HG03354 (cell line): ENCODE results near the gene PROX1.
"Not testable (repeated sequence)": the region's sequence is repeated elsewhere in the genome, so short reads cannot be mapped to it uniquely, and the experiment has no call there.

Source experiments
- ATAC-seq: cut with Tn5 transposase; IDR thresholded peaks from one replicate; pipeline ENCODE4 v1.9.1; 2021; ENCODE audit warnings: mild to moderate bottlenecking; ENCODE audit not compliant: unreplicated experiment, poor library complexity, severe bottlenecking

PROX1 gene

DNA sequence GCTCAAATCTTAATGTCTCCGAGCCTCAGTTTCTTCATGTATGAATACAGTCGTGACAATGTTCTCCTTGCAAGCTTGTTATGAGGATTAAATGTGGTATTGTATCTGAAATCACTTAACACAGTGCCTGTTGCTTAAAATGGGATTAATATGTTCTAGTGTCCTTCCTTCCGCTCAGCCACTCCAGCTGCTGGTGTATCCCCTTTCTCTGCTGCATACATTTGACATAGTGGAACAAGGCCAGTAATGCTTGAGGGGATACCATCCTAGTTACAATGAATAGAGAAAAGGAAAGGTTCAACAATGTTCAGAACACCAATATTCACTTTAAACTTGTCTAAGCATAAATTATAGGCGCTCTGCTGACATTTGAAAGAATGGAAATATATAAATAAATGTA, 64.0 kb downstream of the PROX1 start:
- ATAC-seq, result no peak

DNA sequence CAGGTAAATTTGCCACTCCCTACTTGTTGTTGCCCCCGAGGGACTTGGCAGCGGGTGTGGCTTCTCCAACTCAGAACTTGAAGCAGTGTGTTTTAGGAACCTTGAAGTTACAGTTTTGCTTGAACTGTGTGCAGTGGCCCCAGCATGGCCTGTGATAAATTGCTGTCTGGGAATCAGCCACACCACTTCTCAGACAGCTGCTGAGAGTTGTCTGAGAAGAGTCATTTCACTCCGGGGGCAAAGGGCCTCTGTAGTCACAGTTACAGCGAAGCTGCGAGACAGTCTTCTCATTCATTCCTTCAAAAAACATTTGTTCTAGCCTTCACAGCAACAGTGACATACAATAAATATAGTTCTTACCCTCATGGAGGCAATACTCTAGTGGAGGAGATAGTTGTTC, 70.3 kb downstream of the PROX1 start:
- no peak for ATAC-seq

DNA sequence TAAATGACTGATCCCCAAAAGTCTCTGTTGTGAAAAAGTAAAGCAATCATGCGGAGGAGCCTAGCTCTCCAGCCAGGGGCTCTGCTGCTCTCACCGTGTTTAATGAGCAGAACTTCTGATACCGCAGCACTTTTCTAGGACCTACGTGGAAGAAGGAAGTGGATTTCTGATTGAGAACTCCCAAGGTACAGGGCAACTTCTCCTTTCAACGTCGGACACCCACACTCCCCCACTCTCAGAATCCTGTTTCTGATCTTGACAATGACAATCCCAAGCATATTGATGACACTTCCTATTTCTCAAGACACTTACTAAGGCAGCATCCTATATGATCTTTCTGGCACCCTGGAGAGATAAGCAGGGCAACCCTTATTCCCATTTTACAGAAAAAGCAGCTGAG, 78.4 kb downstream of the PROX1 start:
- no peak for ATAC-seq

DNA sequence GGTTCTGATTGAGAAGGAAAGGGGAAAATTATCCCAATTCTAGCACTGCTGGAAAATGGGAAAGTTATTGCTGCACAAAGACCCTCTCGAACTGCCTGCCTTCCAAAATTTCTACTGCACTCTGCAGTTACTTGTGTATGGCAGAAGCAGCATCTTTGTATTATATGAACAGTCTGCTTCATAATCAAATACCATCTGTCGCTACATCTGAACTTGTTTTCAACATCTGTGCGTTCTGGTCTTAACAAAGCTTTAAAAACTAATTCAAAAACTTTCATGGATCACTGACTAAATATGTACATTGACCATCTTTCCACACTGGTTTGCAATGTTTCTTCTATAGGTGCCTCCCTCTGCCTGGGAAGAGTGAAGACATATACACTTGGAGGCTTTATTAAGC, 79.2 kb downstream of the PROX1 start:
- no peak for ATAC-seq

DNA sequence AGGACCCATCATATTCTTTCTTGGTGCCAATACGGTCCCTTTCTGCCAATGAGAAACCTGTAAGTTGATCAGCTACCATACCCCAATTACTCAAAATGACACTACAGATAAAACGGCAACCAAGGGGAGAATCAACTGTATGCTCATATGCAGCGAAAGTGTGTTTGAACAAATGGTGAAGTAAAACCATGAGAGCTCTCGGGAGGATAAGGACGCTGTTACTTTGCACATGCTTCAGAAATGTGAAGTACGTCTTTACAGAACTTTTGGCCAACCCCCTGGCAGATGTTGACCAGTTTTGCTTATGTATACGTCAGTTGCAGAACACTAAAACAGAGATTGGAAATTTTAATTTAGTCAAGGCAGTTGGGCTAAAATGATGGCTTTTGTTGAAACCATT, 79.6 kb downstream of the PROX1 start:
- no peak for ATAC-seq

DNA sequence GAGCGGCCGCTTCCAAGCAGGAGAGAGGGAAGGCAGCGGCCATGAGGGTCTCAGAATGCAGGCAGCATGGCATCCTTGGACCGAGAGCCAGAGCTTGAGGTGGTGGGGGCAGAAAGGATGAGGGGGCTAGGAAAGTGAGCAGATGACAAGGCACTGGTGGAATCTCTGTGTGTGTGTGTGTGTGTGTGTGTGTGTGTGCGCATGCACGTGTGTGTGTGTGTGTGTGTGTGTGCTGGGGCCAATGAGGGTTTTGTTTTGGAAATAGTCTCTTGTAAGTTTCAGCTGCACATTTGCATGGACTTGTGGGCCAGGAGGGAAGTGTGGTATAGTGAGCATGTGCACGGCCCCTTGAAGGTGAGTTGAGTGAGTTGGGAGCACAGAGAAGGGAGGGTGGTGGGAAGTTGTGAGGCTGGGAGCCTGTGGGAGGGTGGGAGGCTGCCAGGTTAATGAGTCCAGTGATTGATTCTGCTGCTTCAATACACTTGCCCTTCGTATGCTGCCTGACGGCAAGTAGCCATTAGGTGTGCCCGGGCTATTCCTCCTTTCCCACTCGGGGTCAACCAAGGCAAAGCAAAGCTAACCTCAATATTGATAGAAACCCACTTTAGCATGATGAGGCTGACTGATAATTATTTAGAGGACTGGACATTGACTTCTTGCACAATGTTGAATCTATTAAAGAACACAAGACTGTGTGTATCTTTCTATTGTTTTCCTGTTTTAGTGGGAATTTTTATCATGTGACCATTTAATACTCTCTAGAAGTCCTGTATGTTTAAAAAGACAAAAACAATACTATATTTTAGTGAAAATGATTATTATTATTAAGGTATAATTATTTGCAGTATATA, 80.3 kb downstream of the PROX1 start:
- ATAC-seq, result no peak

DNA sequence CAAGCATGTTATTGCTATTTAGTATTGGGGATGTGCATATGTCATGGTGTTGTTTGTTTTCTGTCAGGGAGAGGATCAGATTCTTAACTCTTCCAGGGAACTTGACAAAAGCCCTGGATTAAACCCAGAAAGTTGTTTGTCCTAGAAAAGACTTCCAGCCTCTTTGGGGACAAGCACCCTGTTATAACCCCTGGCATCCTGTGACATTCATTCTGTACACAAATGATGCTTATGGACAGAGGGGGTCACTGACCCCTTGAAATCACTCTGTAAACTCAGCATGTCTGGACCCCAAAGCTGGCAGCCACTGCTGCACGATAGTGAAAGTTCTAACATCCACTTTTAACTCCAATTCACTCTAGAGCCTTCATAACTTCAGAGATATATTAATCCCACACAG, 81.2 kb downstream of the PROX1 start:
- no peak for ATAC-seq

DNA sequence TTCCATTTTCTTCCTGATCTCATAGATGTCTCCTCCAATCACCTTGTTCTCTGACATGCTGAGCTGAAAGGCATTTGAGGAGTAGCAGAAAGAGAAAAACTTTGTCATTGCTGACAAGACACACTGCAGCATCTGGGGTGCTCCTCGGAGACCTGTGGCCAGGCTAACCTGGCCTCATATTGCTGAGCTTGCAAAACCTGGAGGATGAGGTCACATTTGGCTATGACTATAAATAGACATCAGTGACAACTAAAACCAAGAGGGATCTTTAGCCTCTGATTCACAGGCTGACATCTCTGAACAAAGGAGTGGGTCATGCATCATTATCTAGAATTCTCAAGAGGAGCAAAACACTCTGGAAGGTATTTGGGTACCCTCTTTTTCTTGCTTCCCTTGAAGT, 83.7 kb downstream of the PROX1 start:
- ATAC-seq, result no peak

DNA sequence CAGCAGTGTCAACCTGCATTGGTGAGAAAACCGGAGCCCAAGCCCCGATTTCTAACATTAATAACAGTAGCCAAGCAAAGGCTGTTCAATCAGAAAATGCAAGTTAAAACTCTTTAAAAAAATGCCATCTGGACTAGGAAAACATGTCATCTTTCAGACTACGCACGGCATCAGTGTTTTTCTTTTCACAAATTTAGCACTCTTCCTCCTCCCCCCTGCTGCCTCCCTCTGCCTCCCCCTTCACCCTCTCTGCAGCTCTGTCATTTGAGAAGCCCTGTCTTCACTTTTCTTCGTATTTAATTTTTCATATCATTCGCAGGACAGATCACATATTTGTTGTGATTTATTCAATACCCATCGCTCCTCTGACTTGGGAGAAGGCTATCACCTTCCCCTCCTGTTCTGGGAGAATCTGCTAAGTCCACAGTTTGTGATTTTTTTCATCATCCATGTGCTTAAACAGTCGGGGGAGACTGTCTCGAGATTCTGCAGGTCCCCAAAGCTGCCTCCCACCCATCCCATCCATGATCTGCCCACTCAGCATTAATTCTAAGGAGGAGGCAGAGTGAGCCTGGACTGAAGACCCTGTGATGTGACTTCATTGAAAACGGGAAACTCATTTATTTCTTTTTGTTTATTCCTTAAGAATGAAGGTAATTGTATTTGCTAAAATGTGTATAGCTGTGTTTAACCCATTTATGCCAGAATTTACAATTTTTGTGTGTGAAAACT, 84.8 kb downstream of the PROX1 start:
- ATAC-seq, result no peak

DNA sequence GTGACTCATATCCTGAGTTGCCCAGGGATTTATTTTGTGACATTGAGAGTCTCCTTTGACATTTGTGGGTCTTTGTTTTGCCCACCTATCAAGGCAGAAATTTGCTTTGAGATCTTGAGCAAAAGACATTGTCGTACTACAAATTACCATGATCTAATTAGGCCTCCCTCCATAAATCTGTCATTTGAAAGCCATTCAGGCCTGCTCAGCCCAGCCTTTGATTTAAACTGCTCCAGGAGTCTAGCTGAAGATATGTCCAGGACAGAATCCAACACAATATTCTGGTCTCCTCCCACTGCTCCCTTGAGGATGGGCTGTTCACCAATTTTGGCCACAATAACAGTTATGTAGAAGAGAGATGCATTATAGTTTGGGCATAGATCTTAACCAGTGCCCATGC, 86.7 kb downstream of the PROX1 start:
- ATAC-seq, result no peak

DNA sequence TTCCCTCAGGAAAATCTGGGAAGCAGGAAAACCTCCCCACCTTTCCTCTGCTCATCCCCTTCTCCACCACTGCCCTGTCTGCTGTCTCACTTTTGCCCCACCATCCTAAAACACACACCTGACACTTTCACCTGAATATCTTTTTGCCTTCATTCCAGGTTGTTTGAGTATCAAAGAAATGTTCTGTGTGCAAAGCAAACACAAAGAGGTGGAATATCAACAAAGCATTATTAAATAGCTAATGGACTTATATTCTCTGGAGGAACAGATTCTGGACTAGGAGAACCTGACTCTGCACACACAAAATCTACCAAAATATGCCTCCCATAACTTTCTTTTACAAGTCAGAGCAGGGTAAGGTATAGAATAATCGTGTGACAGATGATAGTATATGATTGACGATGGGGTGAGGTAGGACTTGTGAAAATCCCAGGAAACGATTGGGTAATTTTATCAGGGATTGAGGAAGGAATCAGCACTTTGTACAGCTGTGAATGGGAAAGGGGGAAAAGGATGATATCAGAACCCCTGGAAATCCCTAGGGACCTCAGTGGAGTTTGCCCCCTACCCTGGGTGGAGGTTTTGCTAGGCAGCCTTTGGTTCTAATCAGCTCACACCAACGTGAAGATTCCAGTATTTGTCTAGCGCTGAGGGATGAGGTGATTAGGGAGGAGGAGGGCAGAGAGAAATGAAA, 87.7 kb downstream of the PROX1 start:
- ATAC-seq, result no peak

DNA sequence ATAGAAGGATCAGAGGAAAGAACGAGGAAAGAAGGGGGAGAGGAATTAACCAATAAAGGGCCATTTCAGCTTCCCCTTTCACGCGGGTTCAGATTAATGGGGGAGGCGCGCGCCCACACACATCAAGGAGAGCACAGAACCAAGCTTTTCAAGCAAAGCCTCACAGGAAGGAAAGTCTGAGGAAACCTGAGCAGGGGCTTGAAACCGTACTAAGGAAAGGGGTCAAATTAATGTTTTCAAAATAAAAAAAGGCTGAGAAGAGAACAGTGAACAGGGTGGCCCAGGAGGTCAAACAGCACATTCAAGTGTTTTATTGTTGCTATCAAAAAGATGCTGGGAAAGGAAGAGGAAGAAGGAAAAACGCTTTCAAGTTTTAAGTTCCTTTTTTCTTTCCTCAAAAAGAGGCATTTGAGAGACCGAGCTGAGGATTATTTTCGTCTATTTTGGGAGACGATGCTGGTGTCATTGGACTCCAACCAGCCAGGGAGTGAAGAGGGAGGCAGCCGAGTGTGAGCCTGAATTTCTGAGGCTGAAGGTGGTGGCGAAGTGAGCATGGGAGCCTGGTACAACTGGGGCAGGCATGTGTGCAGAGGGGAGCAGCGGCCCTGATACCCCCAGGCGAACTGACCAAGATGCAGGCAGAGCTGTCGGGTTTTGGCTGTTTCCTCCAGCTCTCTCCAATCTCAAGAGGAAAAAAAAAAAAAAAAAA, 88.4 kb downstream of the PROX1 start:
- ATAC-seq, result no peak

DNA sequence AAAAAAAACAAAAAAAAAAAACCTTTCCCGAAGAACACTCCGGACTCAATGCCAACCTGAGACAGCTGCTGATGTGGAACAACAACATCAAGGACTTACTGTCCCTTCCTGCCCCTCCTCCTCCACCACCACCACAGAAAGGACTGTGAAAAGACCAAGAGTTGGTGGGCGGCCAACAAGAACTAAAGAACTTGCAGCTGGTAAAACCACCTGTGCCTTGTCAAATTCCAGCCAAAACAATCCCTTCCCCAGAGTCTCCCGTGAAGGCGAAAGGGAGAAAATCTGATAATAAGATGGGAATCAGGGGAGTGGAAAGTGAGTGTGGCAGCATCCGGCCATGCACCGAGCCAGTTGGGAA, 88.9 kb downstream of the PROX1 start:
- ATAC-seq, result no peak

DNA sequence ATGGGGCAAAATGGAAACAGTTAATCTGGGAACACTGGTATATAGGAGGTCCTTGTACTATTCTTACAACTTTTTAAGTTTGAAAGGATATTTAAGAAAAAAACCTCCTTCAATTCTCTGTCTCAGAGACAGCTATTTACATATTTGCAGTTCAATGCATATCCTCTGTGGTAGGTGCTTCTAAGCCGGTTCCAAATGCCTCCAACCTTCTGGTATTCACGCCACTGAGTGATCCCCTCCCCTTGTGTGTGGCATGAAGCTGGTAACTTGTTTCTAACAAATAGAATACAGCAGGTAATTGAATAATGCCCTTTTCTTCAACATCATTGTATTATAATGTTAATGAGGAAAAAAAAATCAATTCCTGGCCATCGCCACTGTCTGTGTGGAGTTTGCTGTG, 91.2 kb downstream of the PROX1 start:
- ATAC-seq, result no peak

DNA sequence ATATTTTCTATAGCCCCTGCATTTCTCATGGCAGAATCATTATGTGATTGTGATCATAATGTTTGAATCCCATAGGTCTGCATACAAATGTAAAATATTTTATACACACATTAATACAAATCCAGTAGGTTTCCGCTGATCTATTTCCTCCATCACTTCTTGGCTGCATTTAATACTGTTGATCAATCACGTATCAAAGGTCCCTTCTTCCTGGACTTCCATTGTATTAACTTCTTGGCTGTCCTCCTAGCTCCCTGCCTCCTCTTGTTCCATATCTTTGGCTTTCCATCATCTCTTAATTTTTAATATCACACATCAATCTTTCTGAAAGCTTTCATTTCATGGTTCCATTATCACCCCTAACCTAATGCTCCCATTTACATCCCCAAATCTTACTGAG, 97.6 kb downstream of the PROX1 start:
- ATAC-seq, result no peak

DNA sequence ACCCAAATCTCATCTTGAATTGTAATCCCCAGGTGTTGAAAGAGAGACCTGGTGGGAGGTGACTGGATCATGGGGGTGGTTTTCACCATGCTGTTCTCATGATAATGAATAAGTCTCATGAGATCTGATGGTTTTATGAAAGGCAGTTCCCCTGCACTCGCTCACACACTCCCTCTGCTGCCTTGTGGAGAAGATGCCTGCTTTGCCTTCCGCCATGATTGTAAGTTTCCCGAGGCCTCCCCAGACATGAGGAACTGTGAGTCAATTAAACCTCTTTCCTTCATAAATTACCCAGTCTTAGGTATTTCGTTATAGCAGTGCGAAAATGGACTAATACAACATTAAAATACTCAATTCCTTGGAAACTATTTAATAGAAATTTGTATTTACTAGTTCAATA, 99.2 kb downstream of the PROX1 start:
- no peak for ATAC-seq

DNA sequence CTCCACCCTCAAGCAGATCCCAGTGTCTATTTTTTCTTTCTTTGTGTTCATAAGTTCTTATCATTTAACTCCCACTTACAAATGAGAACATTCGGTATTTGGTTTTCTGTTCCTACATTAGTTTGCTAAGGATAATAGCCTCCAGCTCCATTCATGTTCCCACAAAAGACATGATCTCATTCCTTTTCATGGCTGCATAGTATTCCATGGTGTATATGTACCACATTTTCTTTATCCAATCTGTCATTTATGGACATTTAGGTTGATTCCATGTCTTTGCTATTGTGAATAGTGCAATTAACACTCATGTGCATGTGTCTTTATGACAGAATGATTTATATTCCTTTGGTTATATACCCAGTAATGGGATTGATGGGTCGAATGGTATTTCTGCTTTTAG, 101.2 kb downstream of the PROX1 start:
- not testable (repeated sequence) for ATAC-seq
